ENCODE results near the gene TMEM150C.

The TMEM150C gene

GRCh38 chr4:82517043-82517442, 44.7 kb downstream of the TMEM150C start:
- no peak for DNase-seq

GRCh38 chr4:82515705-82516104, 46.1 kb downstream of the TMEM150C start:
- DNase-seq = peak in 49 of 58 donors; percentile 1 to 92 (median 53)

- DNase-seq = no peak
Observed at GRCh38 chr4:82513382-82513781, 48.4 kb downstream of the TMEM150C start.

GRCh38 chr4:82510216-82510615, 51.6 kb downstream of the TMEM150C start:
- DNase-seq = no peak

- DNase-seq = no peak
Observed at GRCh38 chr4:82508806-82509428, 52.9 kb downstream of the TMEM150C start.

- DNase-seq = no peak
Observed at GRCh38 chr4:82508011-82508410, 53.8 kb downstream of the TMEM150C start.

- no peak for DNase-seq
Observed at GRCh38 chr4:82501154-82501442, 60.7 kb downstream of the TMEM150C start.

GRCh38 chr4:82500435-82501153, 61.2 kb downstream of the TMEM150C start:
- no peak for DNase-seq

GRCh38 chr4:82499738-82500434, 61.9 kb downstream of the TMEM150C start:
- no peak for DNase-seq

GRCh38 chr4:82496349-82496748, 65.4 kb downstream of the TMEM150C start:
- DNase-seq = no peak

- no peak for DNase-seq
Observed at GRCh38 chr4:82495666-82496065, 66.1 kb downstream of the TMEM150C start.

GRCh38 chr4:82493721-82494425, 67.9 kb downstream of the TMEM150C start:
- no peak for DNase-seq

GRCh38 chr4:82491251-82491960, 70.4 kb downstream of the TMEM150C start:
- DNase-seq = no peak

GRCh38 chr4:82489987-82490386, 71.8 kb downstream of the TMEM150C start:
- DNase-seq = no peak

- no peak for DNase-seq
Observed at GRCh38 chr4:82489076-82489475, 72.7 kb downstream of the TMEM150C start.

- no peak for DNase-seq
Observed at GRCh38 chr4:82484996-82485783, 76.6 kb downstream of the TMEM150C start.

- no peak for DNase-seq
Observed at GRCh38 chr4:82482387-82482786, 79.4 kb downstream of the TMEM150C start.

- peak in 1 of 58 donors; percentile 4 for DNase-seq
Observed at GRCh38 chr4:82481506-82481840, 80.3 kb downstream of the TMEM150C start.

- DNase-seq = no peak
Observed at GRCh38 chr4:82480771-82481505, 80.8 kb downstream of the TMEM150C start.

- no peak for DNase-seq
Observed at GRCh38 chr4:82479562-82479961, 82.2 kb downstream of the TMEM150C start.
